Lower leg skin (tissue), 3 donors: ENCODE results near the gene NTMT1.

Experiments used
- POLR2A ChIP-seq, 2 donors: fragments of 450-650 bp; IDR thresholded peaks; one replicate each; pipeline ENCODE4 v1.6.1; 2016 to 2017; ENCODE audit warnings: antibody characterized with exemption in 2 of 2, mild to moderate bottlenecking in 1 of 2, moderate library complexity in 1 of 2
- TF ChIP-seq, protein P1 (sequence below), 3 donors: fragments of 450-650 bp; IDR thresholded peaks; one replicate each; pipeline ENCODE4 v1.5.1; 2016; ENCODE audit warnings: antibody characterized with exemption in 3 of 3, mild to moderate bottlenecking in 3 of 3, moderate library complexity in 2 of 3

DNA sequence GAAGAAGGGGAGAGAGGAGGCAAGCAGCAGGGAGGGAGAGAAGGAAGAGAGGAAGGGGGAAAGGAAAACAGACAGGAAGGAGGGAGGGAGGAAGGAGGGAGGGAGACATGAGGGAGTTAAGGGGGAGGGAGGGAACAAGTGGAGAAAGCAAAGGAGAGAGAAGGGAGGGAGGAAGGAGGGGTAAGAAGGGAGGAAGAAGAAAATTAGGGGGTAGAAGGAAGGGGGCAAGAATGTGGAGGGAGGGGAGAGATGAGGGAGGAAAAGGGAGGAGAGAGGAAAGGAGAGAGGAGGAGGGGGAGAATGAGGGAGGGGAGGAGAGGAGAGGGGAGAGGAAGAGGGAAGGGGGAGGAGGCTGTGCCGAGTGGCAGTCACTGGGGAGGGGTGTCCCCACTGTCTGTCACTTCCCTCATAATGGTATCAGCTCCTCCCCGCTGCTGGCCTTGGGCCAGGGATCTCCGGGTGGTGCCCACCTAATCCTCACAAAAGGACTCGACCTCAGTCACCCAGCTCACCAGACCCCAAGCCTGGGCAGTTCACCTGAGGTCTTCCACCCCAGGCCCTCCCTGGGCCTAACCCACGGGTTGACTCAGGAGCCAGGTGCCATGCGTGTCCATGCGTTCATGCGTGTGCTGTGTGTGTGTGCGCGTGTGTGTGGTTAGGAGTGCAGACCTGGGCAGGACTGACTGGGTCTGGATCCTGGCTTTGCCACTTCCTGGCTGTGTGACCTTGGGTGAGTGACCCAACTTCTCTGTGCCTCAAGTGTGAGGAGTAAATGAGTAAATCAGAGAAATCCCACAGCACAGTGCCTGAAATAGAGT is 23.2 kb upstream of the NTMT1 start:
- TF ChIP-seq, protein P1, sequence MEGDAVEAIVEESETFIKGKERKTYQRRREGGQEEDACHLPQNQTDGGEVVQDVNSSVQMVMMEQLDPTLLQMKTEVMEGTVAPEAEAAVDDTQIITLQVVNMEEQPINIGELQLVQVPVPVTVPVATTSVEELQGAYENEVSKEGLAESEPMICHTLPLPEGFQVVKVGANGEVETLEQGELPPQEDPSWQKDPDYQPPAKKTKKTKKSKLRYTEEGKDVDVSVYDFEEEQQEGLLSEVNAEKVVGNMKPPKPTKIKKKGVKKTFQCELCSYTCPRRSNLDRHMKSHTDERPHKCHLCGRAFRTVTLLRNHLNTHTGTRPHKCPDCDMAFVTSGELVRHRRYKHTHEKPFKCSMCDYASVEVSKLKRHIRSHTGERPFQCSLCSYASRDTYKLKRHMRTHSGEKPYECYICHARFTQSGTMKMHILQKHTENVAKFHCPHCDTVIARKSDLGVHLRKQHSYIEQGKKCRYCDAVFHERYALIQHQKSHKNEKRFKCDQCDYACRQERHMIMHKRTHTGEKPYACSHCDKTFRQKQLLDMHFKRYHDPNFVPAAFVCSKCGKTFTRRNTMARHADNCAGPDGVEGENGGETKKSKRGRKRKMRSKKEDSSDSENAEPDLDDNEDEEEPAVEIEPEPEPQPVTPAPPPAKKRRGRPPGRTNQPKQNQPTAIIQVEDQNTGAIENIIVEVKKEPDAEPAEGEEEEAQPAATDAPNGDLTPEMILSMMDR (IDR thresholded peaks at IDR 0.05) = no peak
- no peak for TF ChIP-seq POLR2A (IDR thresholded peaks at IDR 0.05)
